ENCODE measurements around the gene POFUT1.

Gene POFUT1

GRCh38 chr20:32236819-32237218, 29.1 kb downstream of the POFUT1 start:
- no peak overlapping the region for H3K4me3 ChIP-seq (ENCODE audit: low read depth, low read length)
- TF ChIP-seq CTCF (IDR thresholded peaks at IDR 0.05; ENCODE audit: borderline replicate concordance, insufficient read depth, low read depth, low read length) = no peak

- no peak overlapping the region for H3K4me3 ChIP-seq (ENCODE audit: low read depth, low read length)
- TF ChIP-seq CTCF (IDR thresholded peaks at IDR 0.05; ENCODE audit: borderline replicate concordance, insufficient read depth, low read depth, low read length) = no peak
Measured at GRCh38 chr20:32237419-32237818, 29.7 kb downstream of the POFUT1 start.

- no peak overlapping the region for H3K4me3 ChIP-seq (ENCODE audit: low read depth, low read length)
- TF ChIP-seq CTCF (IDR thresholded peaks at IDR 0.05; ENCODE audit: borderline replicate concordance, insufficient read depth, low read depth, low read length) = no peak
Measured at GRCh38 chr20:32238483-32239425, 31.1 kb downstream of the POFUT1 start.

GRCh38 chr20:32240205-32240604, 32.5 kb downstream of the POFUT1 start:
- no peak for TF ChIP-seq CTCF (IDR thresholded peaks at IDR 0.05; ENCODE audit: borderline replicate concordance, insufficient read depth, low read depth, low read length)
- H3K4me3 ChIP-seq (ENCODE audit: low read depth, low read length) = no peak overlapping the region

- no peak for TF ChIP-seq CTCF (IDR thresholded peaks at IDR 0.05; ENCODE audit: borderline replicate concordance, insufficient read depth, low read depth, low read length)
- no peak overlapping the region for H3K4me3 ChIP-seq (ENCODE audit: low read depth, low read length)
Measured at GRCh38 chr20:32241807-32242206, 34.1 kb downstream of the POFUT1 start.

- TF ChIP-seq CTCF (IDR thresholded peaks at IDR 0.05; ENCODE audit: borderline replicate concordance, insufficient read depth, low read depth, low read length) = no peak
- H3K4me3 ChIP-seq (ENCODE audit: low read depth, low read length) = no peak overlapping the region
Measured at GRCh38 chr20:32244150-32244823, 36.6 kb downstream of the POFUT1 start.

Measured in GM12875 (cell line).